Measurements from ENCODE around the gene FRMD4A.

The FRMD4A gene

GRCh38 chr10:13759168-13759567 lies 571.6 kb downstream of the FRMD4A start:
- no peak for DNase-seq (ENCODE audit: extremely low read depth, low read depth)
- no peak overlapping the region for H3K4me3 ChIP-seq (replicated peaks; ENCODE audit: low read depth, low read length)
- TF ChIP-seq CTCF (IDR thresholded peaks at IDR 0.05; ENCODE audit: low read depth, low read length, missing control alignments) = no peak

- DNase-seq (ENCODE audit: extremely low read depth, low read depth) = no peak
- TF ChIP-seq CTCF (IDR thresholded peaks at IDR 0.05; ENCODE audit: low read depth, low read length, missing control alignments) = no peak
- no peak overlapping the region for H3K4me3 ChIP-seq (replicated peaks; ENCODE audit: low read depth, low read length)
Observed at GRCh38 chr10:13758756-13759155, 572.0 kb downstream of the FRMD4A start.

- H3K4me3 ChIP-seq (replicated peaks; ENCODE audit: low read depth, low read length) = no peak overlapping the region
- TF ChIP-seq CTCF (IDR thresholded peaks at IDR 0.05; ENCODE audit: low read depth, low read length, missing control alignments) = no peak
- DNase-seq (ENCODE audit: extremely low read depth, low read depth) = peak; percentile 82
Observed at GRCh38 chr10:13758312-13758711, 572.4 kb downstream of the FRMD4A start.

- DNase-seq (ENCODE audit: extremely low read depth, low read depth) = no peak
- no peak overlapping the region for H3K4me3 ChIP-seq (replicated peaks; ENCODE audit: low read depth, low read length)
- TF ChIP-seq CTCF (IDR thresholded peaks at IDR 0.05; ENCODE audit: low read depth, low read length, missing control alignments) = no peak
Observed at GRCh38 chr10:13754277-13754676, 576.4 kb downstream of the FRMD4A start.

- no peak overlapping the region for H3K4me3 ChIP-seq (replicated peaks; ENCODE audit: low read depth, low read length)
- no peak for DNase-seq (ENCODE audit: extremely low read depth, low read depth)
- TF ChIP-seq CTCF (IDR thresholded peaks at IDR 0.05; ENCODE audit: low read depth, low read length, missing control alignments) = no peak
Observed at GRCh38 chr10:13751191-13751764, 579.4 kb downstream of the FRMD4A start.

- H3K4me3 ChIP-seq (replicated peaks; ENCODE audit: low read depth, low read length) = no peak overlapping the region
- no peak for DNase-seq (ENCODE audit: extremely low read depth, low read depth)
- no peak for TF ChIP-seq CTCF (IDR thresholded peaks at IDR 0.05; ENCODE audit: low read depth, low read length, missing control alignments)
Observed at GRCh38 chr10:13750299-13751190, 580.2 kb downstream of the FRMD4A start.
